CD4-positive, alpha-beta T cell treated with Interleukin-15 for 4 hours (primary cell): ENCODE results near the gene RNF212.
A peak's percentile ranks its signal among the peaks of the same experiment; 100 is the strongest.

Experiments
- DNase-seq: peaks from one replicate; pipeline ENCODE4 v3.0.0-alpha.2; 2020; ENCODE audit warnings: low spot score

RNF212 gene

GRCh38 chr4:1036095-1036494 lies 77.3 kb downstream of the RNF212 start:
- no peak for DNase-seq

DNA sequence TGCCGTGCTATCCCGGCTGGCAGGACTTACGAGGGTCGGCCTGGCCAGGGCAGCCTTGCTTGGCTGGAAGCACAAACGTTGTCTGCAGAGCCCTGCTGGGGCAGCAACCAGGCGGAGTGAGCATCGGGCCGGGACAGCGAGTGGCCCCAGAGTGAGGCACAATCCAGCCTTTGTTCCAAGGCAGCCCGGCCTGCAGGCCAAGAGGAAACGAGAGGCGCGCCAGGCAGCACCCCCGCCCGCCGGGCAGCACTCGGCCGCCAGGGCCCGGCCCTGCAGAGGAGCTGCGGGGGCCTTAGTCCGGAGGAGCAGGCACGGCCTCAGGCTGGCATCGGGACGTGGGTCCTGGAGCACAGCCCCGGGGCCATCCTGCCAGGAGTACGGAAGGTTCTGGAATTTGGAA lies 77.9 kb downstream of the RNF212 start:
- no peak for DNase-seq

DNA sequence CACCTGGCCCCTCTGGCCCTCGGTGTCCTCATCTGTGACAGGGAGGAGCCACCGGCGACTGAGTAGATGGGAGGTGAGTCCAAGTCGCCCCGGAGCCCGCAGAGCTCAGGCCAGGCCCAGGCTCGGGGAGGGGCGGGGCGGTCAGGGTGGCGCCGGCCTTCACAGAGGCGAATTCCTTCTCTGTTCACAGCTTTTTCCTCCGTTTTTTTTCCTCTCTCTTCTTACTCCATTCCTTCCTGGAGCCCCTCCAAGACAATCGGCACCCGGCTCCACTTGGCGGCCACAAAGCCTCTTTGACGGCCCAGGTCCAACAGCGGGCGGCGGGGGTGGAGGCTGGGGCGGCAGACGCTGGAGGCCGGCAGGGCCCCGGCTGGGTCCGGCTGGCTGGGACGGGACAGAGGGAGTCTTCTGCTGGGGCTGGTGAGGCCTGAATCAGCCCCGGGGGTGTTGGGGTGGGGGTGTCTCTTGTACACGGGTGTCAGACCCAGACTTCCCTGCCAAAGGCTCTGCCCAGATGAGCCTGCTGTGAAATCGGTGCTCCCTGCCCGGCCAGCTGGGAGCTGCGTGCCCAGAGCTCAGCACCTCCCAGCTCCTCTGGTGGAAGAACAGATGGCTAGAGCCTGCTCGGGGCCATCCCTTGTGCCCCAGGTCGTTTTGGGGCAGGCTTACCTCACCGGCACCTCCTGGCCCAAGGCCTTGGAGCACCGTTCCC lies 79.4 kb downstream of the RNF212 start:
- DNase-seq: no peak

GRCh38 chr4:1032861-1033260 lies 80.5 kb downstream of the RNF212 start:
- DNase-seq: no peak

DNA sequence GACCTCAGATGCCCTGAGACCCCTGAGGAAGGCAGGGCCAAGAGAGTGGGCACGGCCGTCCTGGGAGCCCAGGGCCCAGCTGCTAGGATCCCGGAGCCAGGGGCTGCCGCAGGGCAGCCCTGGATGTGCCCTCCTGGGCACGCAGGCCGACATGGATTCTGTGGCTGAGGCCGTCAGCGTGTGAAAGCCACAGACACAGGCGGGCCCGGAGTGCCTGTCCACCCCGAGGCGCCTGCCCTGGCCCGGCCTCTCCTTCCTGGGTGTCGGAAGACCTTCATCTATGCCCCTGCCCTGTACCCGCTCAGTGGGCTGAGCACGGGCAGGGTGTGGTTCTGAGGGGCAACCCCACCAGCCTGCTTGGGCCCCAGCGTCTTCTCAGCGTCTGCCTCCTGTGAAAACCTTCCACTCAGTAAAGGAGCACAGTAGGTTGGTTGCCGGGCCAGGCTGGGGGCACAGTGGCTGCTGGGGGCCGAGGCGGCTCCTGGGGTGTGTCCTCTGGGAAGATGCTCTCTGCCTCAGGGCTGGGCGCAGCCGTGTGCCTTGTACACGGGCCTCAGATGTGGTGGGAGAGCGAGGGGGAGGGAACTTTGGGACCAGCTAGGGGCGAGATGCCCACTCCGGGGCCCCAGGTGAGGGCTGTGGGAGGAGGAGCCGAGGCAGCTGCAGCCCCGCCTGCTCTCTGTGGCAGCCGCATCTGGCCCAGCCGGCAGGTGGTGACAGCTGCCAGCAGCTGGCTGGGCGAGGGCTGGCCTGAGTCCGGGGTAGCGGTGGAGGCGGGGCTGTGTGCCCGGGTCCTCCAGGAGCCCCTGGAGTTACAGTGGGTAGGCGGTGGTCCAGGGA lies 81.2 kb downstream of the RNF212 start:
- no peak for DNase-seq

DNA sequence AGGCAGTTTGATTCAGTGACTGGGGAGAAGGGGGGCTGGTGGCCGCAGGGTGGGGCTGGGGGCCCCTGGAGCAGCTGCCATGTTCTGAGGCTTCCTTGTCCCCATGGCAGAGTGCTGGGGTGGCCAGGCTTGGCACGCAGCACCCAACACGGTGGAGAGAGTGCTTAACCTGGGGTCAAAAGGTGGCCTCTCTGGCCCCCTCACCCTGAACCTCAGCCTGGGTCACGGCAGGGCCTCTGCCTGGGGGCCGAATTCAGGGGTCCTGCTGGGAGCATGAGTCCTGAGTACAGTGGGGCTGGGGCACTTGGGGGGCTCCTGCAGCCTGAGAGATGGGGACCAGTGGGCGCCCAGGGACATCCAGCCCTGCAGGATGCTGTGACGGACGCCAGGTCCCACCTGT lies 82.0 kb downstream of the RNF212 start:
- DNase-seq: no peak

DNA sequence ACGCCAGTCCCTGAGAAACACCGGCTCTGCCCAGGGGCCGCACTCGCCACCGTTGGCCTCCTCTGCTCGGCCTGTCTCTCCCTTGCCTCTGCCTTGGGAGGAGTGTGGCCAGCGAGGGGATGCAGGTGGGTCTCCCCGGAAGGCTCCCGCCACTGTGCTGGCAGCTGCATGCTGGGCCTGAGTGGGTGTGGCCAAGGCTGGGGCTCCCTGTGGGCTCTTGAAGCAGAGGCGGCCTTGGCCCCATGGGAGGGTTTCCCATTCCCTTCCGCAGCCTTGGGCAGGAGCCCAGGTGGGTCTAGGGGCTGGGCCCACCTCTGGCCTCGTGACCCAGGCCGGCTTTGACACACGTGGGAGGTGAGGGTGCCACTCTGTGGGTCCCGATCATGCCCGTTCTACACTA lies 82.8 kb downstream of the RNF212 start:
- DNase-seq: no peak

- DNase-seq: no peak
Observed at GRCh38 chr4:1030031-1030430, 83.3 kb downstream of the RNF212 start.

DNA sequence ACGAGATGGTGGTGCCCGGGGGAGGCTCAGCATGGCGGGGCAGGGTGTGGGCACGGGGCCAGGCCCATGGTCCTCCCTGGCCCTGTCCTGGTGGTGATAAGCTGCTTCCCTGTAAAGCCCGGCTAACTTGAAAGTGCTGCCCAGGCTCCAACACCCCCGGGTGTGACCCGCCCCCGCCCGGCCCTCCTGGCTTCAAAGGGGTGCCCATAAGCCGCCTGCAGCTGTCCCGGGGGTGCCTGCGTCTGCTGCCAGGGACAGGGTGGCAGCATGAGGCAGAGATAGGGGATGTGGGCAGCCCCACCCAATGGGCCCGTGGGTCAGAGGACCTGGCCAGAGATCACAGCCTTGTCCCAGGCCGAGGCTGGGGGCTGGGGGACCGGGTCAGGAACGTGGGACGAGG lies 83.8 kb downstream of the RNF212 start:
- no peak for DNase-seq

DNA sequence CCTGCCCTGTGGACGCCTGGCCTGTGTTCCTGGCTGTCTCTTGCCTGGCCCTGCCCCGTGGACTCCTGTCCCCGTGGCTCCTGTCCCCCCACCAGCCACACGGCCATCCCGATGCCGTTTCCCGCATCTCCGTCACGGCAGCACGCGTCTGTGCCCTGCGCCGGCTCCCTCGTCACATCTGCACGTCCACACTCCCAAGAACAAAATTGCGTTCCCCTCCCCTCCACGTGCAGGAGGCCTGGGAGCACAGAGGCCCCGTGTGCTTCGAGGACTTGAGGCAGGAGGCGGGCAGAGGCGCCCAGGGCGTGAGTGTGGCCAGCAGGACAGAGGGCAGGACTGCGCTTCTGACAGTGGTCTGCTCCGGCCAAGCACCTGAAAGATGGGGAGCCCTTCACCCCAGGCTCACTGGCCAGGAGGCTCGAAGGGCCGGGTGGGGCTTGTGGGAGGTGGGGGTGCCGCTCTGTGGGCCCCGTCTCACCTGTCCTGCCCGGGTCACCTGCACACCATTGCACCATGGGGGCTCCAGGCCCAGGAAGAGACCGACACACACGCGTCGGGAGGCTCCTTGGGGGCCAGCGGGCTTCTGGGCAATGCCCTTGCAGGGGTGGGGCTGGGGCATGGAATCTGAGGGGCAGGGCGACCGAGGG lies 84.7 kb downstream of the RNF212 start:
- no peak for DNase-seq

DNA sequence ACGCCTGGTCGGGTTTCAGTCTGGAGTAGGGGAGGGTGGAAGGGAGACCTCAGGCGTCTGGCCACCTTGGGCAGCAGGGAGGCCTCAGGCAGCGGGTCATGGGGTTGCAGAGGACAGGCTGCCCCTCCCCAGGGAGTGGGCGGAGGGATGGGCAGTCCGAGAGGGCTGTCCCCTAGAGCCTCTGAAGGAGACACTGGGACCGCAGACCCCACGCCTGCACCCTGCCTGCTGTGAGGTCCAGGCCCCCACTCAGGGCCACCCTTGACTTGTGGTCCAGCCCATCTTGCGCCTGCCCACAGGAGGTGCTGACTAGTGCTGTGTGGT lies 85.5 kb downstream of the RNF212 start:
- DNase-seq: no peak

DNA sequence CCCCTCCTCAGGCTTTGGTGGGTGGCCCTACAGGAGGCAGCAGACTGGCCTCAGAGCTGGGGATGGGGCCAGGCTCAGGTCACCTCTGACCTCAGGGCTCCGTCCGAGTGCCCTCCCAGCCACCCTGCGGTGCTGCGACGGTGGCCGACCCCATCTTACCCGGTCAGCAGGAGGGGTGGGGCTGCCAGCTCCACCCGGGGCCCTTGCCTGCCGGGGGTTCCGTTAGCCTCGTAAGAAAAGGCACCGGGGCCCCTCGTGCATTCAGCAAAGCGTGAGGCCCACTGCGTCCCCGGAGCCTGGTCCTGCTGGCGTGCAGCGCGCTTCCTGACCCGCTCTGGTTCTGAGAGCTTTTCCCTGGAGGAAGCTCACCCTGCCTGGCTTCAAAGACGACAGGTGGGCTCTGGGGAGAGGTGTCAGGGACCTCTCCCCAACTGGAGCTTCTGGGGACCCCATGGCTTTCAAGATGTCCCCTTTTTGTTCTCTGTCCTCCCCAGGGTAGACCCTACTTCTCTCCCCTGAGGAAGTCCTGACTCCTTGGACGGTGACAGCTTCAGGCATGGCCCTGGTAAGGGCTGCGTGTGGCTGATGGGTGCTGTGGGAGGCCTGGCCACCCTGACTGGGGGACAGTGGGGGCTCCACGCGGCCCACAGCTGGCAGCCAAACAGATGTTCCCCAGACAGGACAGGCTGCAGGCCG lies 86.0 kb downstream of the RNF212 start:
- no peak for DNase-seq

DNA sequence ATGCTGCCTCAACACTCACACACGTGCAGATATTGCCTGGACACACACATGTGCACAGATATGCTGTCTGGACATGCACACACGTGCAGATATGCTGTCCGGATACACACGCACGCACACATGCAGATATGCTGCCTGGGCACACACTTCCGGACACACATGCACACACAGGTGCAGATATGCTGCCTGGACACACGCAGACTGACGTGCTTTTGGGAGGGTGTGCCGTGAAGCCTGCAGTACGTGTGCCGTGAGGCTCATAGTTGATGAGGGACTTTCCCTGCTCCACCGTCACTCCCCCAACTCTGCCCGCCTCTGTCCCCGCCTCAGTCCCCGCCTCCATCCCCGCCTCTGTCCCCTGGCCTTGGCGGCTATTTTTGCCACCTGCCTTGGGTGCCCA lies 87.2 kb downstream of the RNF212 start:
- DNase-seq: peak; percentile 12

DNA sequence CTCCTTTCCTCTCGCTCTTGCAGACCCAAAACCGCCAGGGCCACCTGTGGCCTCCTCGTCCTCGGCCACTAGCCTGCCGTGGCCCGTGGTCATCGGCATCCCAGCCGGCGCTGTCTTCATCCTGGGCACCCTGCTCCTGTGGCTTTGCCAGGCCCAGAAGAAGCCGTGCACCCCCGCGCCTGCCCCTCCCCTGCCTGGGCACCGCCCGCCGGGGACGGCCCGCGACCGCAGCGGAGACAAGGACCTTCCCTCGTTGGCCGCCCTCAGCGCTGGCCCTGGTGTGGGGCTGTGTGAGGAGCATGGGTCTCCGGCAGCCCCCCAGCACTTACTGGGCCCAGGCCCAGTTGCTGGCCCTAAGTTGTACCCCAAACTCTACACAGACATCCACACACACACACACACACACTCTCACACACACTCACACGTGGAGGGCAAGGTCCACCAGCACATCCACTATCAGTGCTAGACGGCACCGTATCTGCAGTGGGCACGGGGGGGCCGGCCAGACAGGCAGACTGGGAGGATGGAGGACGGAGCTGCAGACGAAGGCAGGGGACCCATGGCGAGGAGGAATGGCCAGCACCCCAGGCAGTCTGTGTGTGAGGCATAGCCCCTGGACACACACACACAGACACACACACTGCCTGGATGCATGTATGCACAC lies 88.3 kb downstream of the RNF212 start:
- DNase-seq: no peak

DNA sequence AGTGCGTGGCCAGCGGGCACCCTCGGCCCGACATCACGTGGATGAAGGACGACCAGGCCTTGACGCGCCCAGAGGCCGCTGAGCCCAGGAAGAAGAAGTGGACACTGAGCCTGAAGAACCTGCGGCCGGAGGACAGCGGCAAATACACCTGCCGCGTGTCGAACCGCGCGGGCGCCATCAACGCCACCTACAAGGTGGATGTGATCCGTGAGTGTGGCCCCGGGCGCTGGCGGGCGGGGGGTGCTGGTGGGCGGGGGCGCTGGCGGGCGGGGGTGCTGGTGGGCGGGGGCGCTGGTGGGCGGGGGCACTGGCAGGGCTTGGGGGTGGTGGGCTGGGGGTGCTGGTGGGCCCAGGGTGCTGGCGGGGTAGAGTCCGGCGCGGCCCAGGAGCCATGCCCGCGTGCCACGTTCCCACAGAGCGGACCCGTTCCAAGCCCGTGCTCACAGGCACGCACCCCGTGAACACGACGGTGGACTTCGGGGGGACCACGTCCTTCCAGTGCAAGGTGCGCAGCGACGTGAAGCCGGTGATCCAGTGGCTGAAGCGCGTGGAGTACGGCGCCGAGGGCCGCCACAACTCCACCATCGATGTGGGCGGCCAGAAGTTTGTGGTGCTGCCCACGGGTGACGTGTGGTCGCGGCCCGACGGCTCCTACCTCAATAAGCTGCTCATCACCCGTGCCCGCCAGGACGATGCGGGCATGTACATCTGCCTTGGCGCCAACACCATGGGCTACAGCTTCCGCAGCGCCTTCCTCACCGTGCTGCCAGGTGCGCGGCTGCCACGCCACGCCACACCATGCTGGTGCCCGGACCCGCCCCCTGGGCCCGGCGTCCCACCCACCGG lies 89.2 kb downstream of the RNF212 start:
- DNase-seq: no peak

DNA sequence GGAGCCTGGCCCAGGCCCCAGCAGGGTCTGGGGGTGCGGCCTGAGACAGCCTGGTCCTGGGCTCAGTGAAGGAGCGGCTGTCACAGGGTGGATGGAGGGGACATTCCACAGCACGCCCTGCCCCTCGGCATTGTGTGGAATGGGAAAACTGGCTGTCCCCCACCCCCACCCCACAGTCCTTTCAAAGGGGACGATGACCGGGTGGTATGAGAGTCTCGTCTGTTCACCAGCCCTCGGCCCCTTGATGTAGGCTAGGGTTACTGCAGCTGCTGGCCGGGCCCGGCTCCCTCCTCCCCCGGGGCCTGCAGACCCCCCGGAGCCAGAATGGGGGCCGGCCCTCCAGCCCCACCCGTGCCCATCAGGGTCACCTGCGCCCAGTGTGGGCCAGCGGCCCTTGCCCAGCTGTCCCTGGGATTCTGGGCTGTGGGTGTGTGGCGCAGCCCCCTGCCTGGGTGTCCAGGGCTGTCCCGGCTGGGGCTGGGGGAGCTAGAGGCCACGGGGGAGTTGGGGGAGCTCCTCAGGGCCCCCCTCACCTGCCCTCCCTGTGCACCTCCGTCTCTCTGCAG lies 90.2 kb downstream of the RNF212 start:
- DNase-seq: no peak

DNA sequence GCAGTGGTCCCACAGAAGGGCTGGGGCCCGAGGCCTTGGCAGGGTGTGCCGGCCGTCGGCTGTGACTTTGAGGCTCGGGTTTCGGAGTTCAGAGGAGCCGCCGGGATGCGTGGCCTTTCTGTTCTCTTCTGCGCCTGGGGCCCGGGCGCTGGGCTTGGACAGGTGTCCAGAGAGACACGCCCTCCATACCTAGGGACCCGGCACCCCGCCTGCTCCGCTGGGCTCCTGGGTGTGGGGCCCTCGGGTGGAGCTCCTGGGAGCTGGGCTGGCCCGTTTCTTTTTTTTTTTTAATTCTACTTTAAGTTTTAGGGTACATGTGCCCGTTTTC lies 90.7 kb downstream of the RNF212 start:
- DNase-seq: no peak

DNA sequence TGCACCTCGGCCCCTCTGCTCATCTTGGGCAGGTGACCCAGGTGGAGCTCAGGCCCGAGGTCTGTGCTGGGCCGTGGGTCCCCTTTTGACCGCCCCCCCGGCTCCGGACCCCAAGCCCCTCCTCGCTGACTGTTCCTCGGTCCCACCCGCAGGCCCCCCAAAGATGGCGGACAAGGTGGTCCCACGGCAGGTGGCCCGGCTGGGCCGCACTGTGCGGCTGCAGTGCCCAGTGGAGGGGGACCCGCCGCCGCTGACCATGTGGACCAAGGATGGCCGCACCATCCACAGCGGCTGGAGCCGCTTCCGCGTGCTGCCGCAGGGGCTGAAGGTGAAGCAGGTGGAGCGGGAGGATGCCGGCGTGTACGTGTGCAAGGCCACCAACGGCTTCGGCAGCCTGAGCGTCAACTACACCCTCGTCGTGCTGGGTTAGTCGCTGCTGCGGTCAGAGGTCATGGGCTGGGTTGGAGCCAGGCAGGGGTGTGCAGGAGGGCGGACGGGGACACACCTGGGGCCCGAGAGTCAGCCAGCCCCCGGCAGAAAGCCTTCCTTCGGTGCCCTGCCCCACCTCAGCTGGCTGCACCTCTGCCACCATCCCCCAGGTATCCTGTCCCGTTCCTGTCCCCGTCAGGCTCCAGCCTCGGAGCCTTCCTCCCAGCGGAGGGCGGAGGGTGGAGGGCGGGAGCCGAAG lies 91.2 kb downstream of the RNF212 start:
- no peak for DNase-seq
